ENCODE measurements around the gene MCCC1.

GRCh38 chr3:183031826-183032225, 67.5 kb downstream of the MCCC1 start:
- TF ChIP-seq POLR2A (IDR thresholded peaks at IDR 0.05; ENCODE audit: low read depth) (no peak), CTCF (IDR thresholded peaks at IDR 0.05) (no peak), EP300 (IDR thresholded peaks at IDR 0.05) (no peak), POLR2AphosphoS5 (IDR thresholded peaks at IDR 0.05) (no peak)
